H9 (cell line): ENCODE measurements around the gene KCNE4. TPM values are rescaled to one million over a fixed set of nuclear protein-coding genes. Genes with fewer than 3 reads are reported as not detected.

Experiments used
- DNase-seq: peaks from one replicate; pipeline ENCODE4 v3.0.0-alpha.2; 2017
- H2AFZ ChIP-seq: one replicate; pipeline ENCODE4 v1.6.1; 2013; ENCODE audit warnings: mild to moderate bottlenecking, low read length, control low read depth, moderate library complexity
- H2AK5ac ChIP-seq: 2 replicates; pipeline ENCODE4 v1.6.1; 2013; ENCODE audit warnings: low read length, control low read depth, mixed read lengths; ENCODE audit not compliant: insufficient read length
- H2BK120ac ChIP-seq: one replicate; pipeline ENCODE4 v1.6.1; 2013; ENCODE audit warnings: low read depth, mild to moderate bottlenecking, low read length, control low read depth, inconsistent platforms; ENCODE audit not compliant: poor library complexity, severe bottlenecking
- H2BK12ac ChIP-seq: 2 replicates; pipeline ENCODE4 v1.6.1; 2013; ENCODE audit warnings: low read length, control low read depth, mixed read lengths, low read depth; ENCODE audit not compliant: insufficient read length
- H2BK15ac ChIP-seq: 2 replicates; pipeline ENCODE4 v1.6.1; 2013; ENCODE audit warnings: low read depth, low read length, control low read depth
- H2BK20ac ChIP-seq: one replicate; pipeline ENCODE4 v1.6.1; 2013; ENCODE audit warnings: low read depth, mild to moderate bottlenecking, low read length, control low read depth, inconsistent platforms; ENCODE audit not compliant: poor library complexity, severe bottlenecking
- H2BK5ac ChIP-seq: 2 replicates; pipeline ENCODE4 v1.6.1; 2013; ENCODE audit warnings: low read length, control low read depth, mixed read lengths; ENCODE audit not compliant: insufficient read length
- H3K14ac ChIP-seq: 2 replicates; pipeline ENCODE4 v1.6.1; 2013; ENCODE audit warnings: low read length, control low read depth; ENCODE audit not compliant: insufficient read depth
- H3K18ac ChIP-seq: 2 replicates; pipeline ENCODE4 v1.6.1; 2013; ENCODE audit warnings: low read depth, mild to moderate bottlenecking, mixed read lengths, low read length, control low read depth; ENCODE audit not compliant: insufficient read length
- H3K23ac ChIP-seq: 2 replicates; pipeline ENCODE4 v1.6.1; 2013; ENCODE audit warnings: low read length, control low read depth, mixed read lengths, low read depth; ENCODE audit not compliant: insufficient read length
- H3K23me2 ChIP-seq: 2 replicates; pipeline ENCODE4 v1.6.1; 2013; ENCODE audit warnings: low read depth, mild to moderate bottlenecking, mixed read lengths, low read length, control low read depth; ENCODE audit not compliant: insufficient read length, poor library complexity, severe bottlenecking
- H3K27ac ChIP-seq: 2 replicates; pipeline ENCODE4 v1.5.1; 2013; ENCODE audit warnings: low read length, control low read depth, mixed read lengths, low read depth; ENCODE audit not compliant: insufficient read length
- H3K27me3 ChIP-seq: 2 replicates; pipeline ENCODE4 v1.6.1; 2013; ENCODE audit warnings: low read length, control low read depth, inconsistent platforms; ENCODE audit not compliant: insufficient read depth
- H3K4ac ChIP-seq: 2 replicates; pipeline ENCODE4 v1.6.1; 2013; ENCODE audit warnings: low read depth, mild to moderate bottlenecking, control low read depth, inconsistent platforms, low read length, moderate library complexity
- H3K4me1 ChIP-seq: 2 replicates; pipeline ENCODE4 v1.6.1; 2013; ENCODE audit warnings: low read length, control low read depth, inconsistent platforms; ENCODE audit not compliant: insufficient read depth
- H3K4me2 ChIP-seq: 2 replicates; pipeline ENCODE4 v1.6.1; 2013; ENCODE audit warnings: low read length, control low read depth, mixed read lengths; ENCODE audit not compliant: insufficient read length, insufficient read depth
- H3K56ac ChIP-seq: 2 replicates; pipeline ENCODE4 v1.6.1; 2013; ENCODE audit warnings: low read depth, mild to moderate bottlenecking, mixed read lengths, low read length, control low read depth; ENCODE audit not compliant: insufficient read length
- H3K79me1 ChIP-seq: 2 replicates; pipeline ENCODE4 v1.6.1; 2013; ENCODE audit warnings: low read depth, mild to moderate bottlenecking, moderate library complexity, low read length, control low read depth, inconsistent platforms; ENCODE audit not compliant: insufficient read depth, poor library complexity, severe bottlenecking
- H3K79me2 ChIP-seq: 2 replicates; pipeline ENCODE4 v1.6.1; 2013; ENCODE audit warnings: low read length, control low read depth, inconsistent platforms; ENCODE audit not compliant: insufficient read depth
- H3K9ac ChIP-seq: 2 replicates; pipeline ENCODE4 v1.6.1; 2013; ENCODE audit warnings: low read length, control low read depth, mixed read lengths; ENCODE audit not compliant: insufficient read length; ENCODE audit errors: extremely low read depth
- H3K9me3 ChIP-seq: one replicate; pipeline ENCODE4 v1.6.1; 2013; ENCODE audit warnings: low read depth, low read length, inconsistent platforms; ENCODE audit not compliant: control insufficient read depth
- H3T11ph ChIP-seq: one replicate; pipeline ENCODE4 v1.6.1; 2013; ENCODE audit warnings: mild to moderate bottlenecking, low read length, control low read depth, inconsistent platforms
- H4K20me1 ChIP-seq: one replicate; pipeline ENCODE4 v1.6.1; 2013; ENCODE audit not compliant: control insufficient read depth, insufficient read length, insufficient read depth
- H4K5ac ChIP-seq: 2 replicates; pipeline ENCODE4 v1.6.1; 2013; ENCODE audit warnings: low read depth, mild to moderate bottlenecking, mixed read lengths, low read length, control low read depth; ENCODE audit not compliant: insufficient read length
- H4K8ac ChIP-seq: replicated peaks from 2 replicates; pipeline ENCODE4 v1.6.1; 2013; ENCODE audit warnings: low read length, control low read depth, mixed read lengths, low read depth; ENCODE audit not compliant: insufficient read length
- H4K91ac ChIP-seq: 2 replicates; pipeline ENCODE4 v1.6.1; 2013; ENCODE audit warnings: low read depth, mild to moderate bottlenecking, moderate library complexity, mixed read lengths, low read length, control low read depth; ENCODE audit not compliant: insufficient read length
- H3K27ac Mint-ChIP-seq, 3 experiments: 2 replicates in 2 of 3; 3 replicates in 1 of 3; pipeline ENCODE4 v1.8.0; 2020 to 2021; ENCODE audit warnings: mixed read lengths in 3 of 3, mild to moderate bottlenecking in 1 of 3, moderate library complexity in 1 of 3
- H3K27me3 Mint-ChIP-seq: 2 replicates; pipeline ENCODE4 v1.8.0; 2021; ENCODE audit warnings: low read depth, mild to moderate bottlenecking, moderate library complexity, mixed read lengths
- H3K36me3 Mint-ChIP-seq, 3 experiments: 2 replicates in 2 of 3; 3 replicates in 1 of 3; pipeline ENCODE4 v1.8.0; 2020 to 2021; ENCODE audit warnings: low read depth in 3 of 3, mixed read lengths in 3 of 3; ENCODE audit not compliant: insufficient read depth in 1 of 3
- H3K4me1 Mint-ChIP-seq, 2 experiments: 2 replicates each; pipeline ENCODE4 v1.8.0; 2020; ENCODE audit warnings: mixed read lengths in 2 of 2
- H3K4me3 Mint-ChIP-seq, 2 experiments: 2 replicates in 1 of 2; 3 replicates in 1 of 2; pipeline ENCODE4 v1.8.0; 2020 to 2021; ENCODE audit warnings: mild to moderate bottlenecking in 2 of 2, mixed read lengths in 2 of 2, moderate library complexity in 1 of 2
- H3K9me3 Mint-ChIP-seq, 2 experiments: 2 replicates in 1 of 2; 3 replicates in 1 of 2; pipeline ENCODE4 v1.8.0; 2020; ENCODE audit warnings: mild to moderate bottlenecking in 2 of 2, mixed read lengths in 2 of 2, moderate library complexity in 1 of 2
- WGBS: extraction: QIAGEN DNeasy Blood & Tissue Kit; methylation state at CpG from one replicate; pipeline ENCODE4 v1.1.7; 2013; ENCODE audit warnings: missing lambda C conversion rate, low lambda C conversion rate, mixed read lengths; ENCODE audit not compliant: insufficient read length; ENCODE audit errors: extremely low coverage; 5-methylcytosine and 5-hydroxymethylcytosine counted together
- total RNA-seq: library from RNA; stranded (reverse); gene quantifications from 2 replicates; pipeline ENCODE4 v1.2.1, GENCODE V29; 2021
- TF ChIP-seq, protein P1 (sequence below): fragments of 200-600 bp; sonication (generic); conservative IDR thresholded peaks from 3 replicates; pipeline ENCODE4 v1.8.0; 2021; ENCODE audit warnings: antibody characterized with exemption, mild to moderate bottlenecking

KCNE4 gene
- total RNA-seq, 1 experiment from 2014 or later: 0.24 TPM

DNA sequence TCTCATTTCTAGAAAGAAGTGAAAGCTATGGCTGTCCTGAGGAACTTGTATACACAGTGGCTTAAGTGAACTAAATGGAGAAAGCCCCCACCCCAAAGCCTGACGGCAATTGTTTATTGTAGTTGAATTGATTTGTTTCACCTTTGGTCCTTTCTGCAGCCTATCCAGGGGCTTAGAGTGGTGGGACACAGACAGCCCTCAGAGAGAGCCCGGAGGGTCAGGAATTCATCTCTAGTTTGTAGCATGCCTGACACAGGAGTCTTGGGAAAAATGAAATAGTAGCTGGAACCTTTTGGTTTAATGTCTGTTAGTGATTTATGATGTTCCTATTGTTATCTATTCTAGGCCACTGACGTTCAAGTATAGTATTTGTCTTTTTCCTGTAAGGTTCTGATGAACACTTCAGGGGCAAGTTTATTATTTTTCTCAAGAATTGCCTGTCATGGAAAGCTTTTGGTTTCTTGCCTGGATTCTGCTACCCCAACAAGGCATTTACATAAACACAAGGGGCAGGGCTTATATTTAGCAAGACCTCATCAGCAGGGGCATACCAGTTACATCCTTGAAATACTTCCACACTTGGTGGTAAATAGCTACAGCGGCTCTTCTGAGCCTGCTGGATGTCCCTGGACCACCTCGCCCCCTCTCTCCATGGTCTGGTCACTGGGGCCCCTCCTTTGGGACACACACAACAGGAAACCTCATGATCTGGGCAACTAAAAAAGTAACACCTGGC lies 44.4 kb downstream of the KCNE4 start:
- no peak overlapping the region for H3K56ac ChIP-seq
- no peak overlapping the region for H2BK20ac ChIP-seq
- H3K23me2 ChIP-seq: no peaks in the 10 kb centered on the region
- H3K9ac ChIP-seq: no peak overlapping the region
- no peak overlapping the region for H2AFZ ChIP-seq
- peaks cover 16 to 19% of the 10 kb centered on the region in 2 experiments for H3K4me1 Mint-ChIP-seq
- no peak overlapping the region for H3K23ac ChIP-seq
- H3K27ac ChIP-seq: no peak overlapping the region
- H2BK12ac ChIP-seq: no peak overlapping the region
- H4K5ac ChIP-seq: no peak overlapping the region
- no peak overlapping the region for H3K4me3 Mint-ChIP-seq
- H2AK5ac ChIP-seq: no peak overlapping the region
- TF ChIP-seq, protein P1, sequence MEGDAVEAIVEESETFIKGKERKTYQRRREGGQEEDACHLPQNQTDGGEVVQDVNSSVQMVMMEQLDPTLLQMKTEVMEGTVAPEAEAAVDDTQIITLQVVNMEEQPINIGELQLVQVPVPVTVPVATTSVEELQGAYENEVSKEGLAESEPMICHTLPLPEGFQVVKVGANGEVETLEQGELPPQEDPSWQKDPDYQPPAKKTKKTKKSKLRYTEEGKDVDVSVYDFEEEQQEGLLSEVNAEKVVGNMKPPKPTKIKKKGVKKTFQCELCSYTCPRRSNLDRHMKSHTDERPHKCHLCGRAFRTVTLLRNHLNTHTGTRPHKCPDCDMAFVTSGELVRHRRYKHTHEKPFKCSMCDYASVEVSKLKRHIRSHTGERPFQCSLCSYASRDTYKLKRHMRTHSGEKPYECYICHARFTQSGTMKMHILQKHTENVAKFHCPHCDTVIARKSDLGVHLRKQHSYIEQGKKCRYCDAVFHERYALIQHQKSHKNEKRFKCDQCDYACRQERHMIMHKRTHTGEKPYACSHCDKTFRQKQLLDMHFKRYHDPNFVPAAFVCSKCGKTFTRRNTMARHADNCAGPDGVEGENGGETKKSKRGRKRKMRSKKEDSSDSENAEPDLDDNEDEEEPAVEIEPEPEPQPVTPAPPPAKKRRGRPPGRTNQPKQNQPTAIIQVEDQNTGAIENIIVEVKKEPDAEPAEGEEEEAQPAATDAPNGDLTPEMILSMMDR: no peak
- no peak overlapping the region for H2BK5ac ChIP-seq
- no peak overlapping the region for H4K8ac ChIP-seq
- WGBS: no CpG with 5 or more reads among the region's 5 CpGs
- H3K27ac Mint-ChIP-seq: no peak overlapping the region
- H3K14ac ChIP-seq: no peak overlapping the region
- no peak overlapping the region for H3K4ac ChIP-seq
- no peaks in the 10 kb centered on the region for H3K27me3 ChIP-seq
- peaks cover 2% of the 10 kb centered on the region; the same call in 1 of the 2 replicates for H3K4me1 ChIP-seq
- no peaks in the 10 kb centered on the region; the same call in 1 of the 2 replicates for H3K27me3 Mint-ChIP-seq
- H3K79me1 ChIP-seq: no peaks in the 10 kb centered on the region
- H2BK15ac ChIP-seq: no peak overlapping the region
- no peaks in the 10 kb centered on the region for H3K9me3 Mint-ChIP-seq
- no peak overlapping the region for H2BK120ac ChIP-seq
- H4K20me1 ChIP-seq: no peaks in the 10 kb centered on the region
- H3K36me3 Mint-ChIP-seq: no peaks in the 10 kb centered on the region; a peak in 1 of 7 replicates
- DNase-seq: no peak
- H3T11ph ChIP-seq: no peak overlapping the region
- H3K18ac ChIP-seq: no peak overlapping the region
- H3K4me2 ChIP-seq: no peak overlapping the region
- no peaks in the 10 kb centered on the region for H3K79me2 ChIP-seq
- no peak overlapping the region for H4K91ac ChIP-seq
- H3K9me3 ChIP-seq: no peaks in the 10 kb centered on the region
